Measurements from ENCODE around the gene FLT4. TPM values are rescaled to one million over a fixed set of nuclear protein-coding genes. Genes with fewer than 3 reads are reported as not detected.
"Not testable (repeated sequence)": the region's sequence is repeated elsewhere in the genome, so short reads cannot be mapped to it uniquely, and the experiment has no call there.

Gene FLT4
- total RNA-seq, 2 experiments from 2014 or later = 5.2 to 6.0 TPM

- Mint-ChIP-seq H3K27ac (no peak overlapping the region), H3K4me3 (no peak overlapping the region), H3K9me3 (no peaks in the 10 kb centered on the region), H3K36me3 (no peaks in the 10 kb centered on the region), H3K27me3 (peaks cover 7% of the 10 kb centered on the region), H3K4me1 (peaks cover 5% of the 10 kb centered on the region)
- no peak for DNase-seq
These were observed 25.7 kb upstream of the FLT4 start for GRCh38 chr5:180675036-180675635.

- H3K27me3 Mint-ChIP-seq, H3K9me3 Mint-ChIP-seq, H3K36me3 Mint-ChIP-seq, H3K4me1 Mint-ChIP-seq, DNase-seq, H3K27ac Mint-ChIP-seq: not testable (repeated sequence)
- H3K4me3 Mint-ChIP-seq = peak overlapping the region; percentile 40
These were observed 24.7 kb upstream of the FLT4 start for GRCh38 chr5:180674090-180674475.

GRCh38 chr5:180673371-180674089 lies 24.1 kb upstream of the FLT4 start:
- H3K4me1 Mint-ChIP-seq = peaks cover 7% of the 10 kb centered on the region
- peaks cover 7% of the 10 kb centered on the region for H3K27me3 Mint-ChIP-seq
- peak overlapping the region; percentile 23 for H3K4me3 Mint-ChIP-seq
- no peak overlapping the region for H3K27ac Mint-ChIP-seq
- DNase-seq = no peak
- no peaks in the 10 kb centered on the region for H3K36me3 Mint-ChIP-seq
- H3K9me3 Mint-ChIP-seq = no peaks in the 10 kb centered on the region

- H3K27me3 Mint-ChIP-seq, H3K4me1 Mint-ChIP-seq, H3K4me3 Mint-ChIP-seq, DNase-seq, H3K9me3 Mint-ChIP-seq, H3K36me3 Mint-ChIP-seq: not testable (repeated sequence)
- peak overlapping the region; percentile 18 for H3K27ac Mint-ChIP-seq
These were observed 22.6 kb upstream of the FLT4 start for GRCh38 chr5:180671958-180672524.

- Mint-ChIP-seq H3K36me3 (no peaks in the 10 kb centered on the region), H3K27ac (no peak overlapping the region), H3K4me3 (no peak overlapping the region), H3K27me3 (peaks cover 7% of the 10 kb centered on the region), H3K4me1 (peaks cover 7% of the 10 kb centered on the region), H3K9me3 (no peaks in the 10 kb centered on the region)
- peak; percentile 55 for DNase-seq
These were observed 21.4 kb upstream of the FLT4 start for GRCh38 chr5:180670586-180671359.

DNA sequence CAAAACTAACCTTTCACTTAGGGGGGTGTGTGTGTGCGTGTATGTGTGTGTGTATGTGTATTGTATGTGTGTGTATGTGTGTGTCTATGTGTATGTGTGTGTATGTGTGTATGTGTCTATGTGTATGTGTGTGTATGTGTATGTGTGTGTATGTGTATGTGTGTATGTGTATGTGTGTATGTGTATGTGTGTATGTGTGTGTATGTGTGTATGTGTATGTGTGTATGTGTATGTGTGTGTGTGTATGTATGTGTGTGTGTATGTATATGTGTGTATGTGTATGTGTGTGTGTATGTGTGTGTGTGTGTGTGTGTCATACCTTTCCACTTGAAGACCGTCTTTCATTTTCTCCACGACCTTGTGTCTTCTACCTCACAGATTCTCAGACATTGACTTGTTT lies 20.8 kb upstream of the FLT4 start:
- Mint-ChIP-seq H3K4me3 (no peak overlapping the region), H3K36me3 (no peaks in the 10 kb centered on the region), H3K9me3 (no peaks in the 10 kb centered on the region), H3K27me3 (peaks cover 7% of the 10 kb centered on the region), H3K4me1 (peaks cover 7% of the 10 kb centered on the region), H3K27ac (no peak overlapping the region)
- DNase-seq = no peak

GRCh38 chr5:180669661-180670060 lies 20.3 kb upstream of the FLT4 start:
- H3K27ac Mint-ChIP-seq = no peak overlapping the region
- peaks cover 7% of the 10 kb centered on the region for H3K4me1 Mint-ChIP-seq
- H3K4me3 Mint-ChIP-seq = no peak overlapping the region
- no peaks in the 10 kb centered on the region for H3K9me3 Mint-ChIP-seq
- H3K36me3 Mint-ChIP-seq = no peaks in the 10 kb centered on the region
- H3K27me3 Mint-ChIP-seq = peaks cover 7% of the 10 kb centered on the region
- DNase-seq = no peak

DNA sequence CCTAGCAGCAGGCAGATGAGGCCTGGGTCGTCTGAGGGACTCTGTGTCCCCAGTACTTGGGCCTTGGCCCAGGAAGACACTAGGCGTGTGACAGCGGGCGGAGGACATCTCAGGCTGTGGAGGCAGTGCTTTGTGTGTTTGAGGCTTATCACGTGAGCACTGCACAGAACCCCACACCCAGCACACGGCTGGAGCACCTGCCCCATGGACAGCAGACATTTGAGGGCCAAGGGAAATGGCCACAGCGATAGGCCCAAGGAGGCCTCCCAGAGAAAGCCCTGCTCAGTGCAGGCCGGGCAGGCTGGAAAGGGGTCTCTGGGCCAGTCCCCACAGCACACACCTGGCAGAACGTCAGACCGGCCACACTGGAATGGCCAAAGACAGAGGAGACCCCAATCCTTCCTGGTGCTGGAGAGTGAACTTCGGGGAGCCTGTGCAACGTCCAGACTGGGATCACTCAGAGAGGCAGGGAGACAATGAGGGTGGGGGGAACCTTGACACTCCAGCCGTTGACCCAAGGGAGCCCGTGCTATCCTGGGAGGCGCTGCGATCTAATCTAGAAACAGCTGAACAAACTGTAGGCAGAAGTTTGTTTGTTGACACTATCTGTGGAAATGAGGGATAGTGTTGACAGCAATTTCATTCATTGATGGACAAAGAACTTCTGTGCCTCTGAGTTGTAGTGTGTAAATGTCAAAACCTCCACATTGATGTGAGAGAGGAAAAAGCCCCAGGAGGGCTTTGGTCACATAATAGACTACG lies 19.6 kb upstream of the FLT4 start:
- peaks cover 7% of the 10 kb centered on the region for H3K4me1 Mint-ChIP-seq
- peaks cover 7% of the 10 kb centered on the region for H3K27me3 Mint-ChIP-seq
- no peak for DNase-seq
- H3K27ac Mint-ChIP-seq = no peak overlapping the region
- H3K36me3 Mint-ChIP-seq = no peaks in the 10 kb centered on the region
- H3K4me3 Mint-ChIP-seq = no peak overlapping the region
- H3K9me3 Mint-ChIP-seq = no peaks in the 10 kb centered on the region

GRCh38 chr5:180666812-180667211 lies 17.4 kb upstream of the FLT4 start:
- no peak overlapping the region for H3K27ac Mint-ChIP-seq
- H3K36me3 Mint-ChIP-seq = no peaks in the 10 kb centered on the region
- H3K4me1 Mint-ChIP-seq = peaks cover 7% of the 10 kb centered on the region
- no peak overlapping the region for H3K4me3 Mint-ChIP-seq
- no peaks in the 10 kb centered on the region for H3K9me3 Mint-ChIP-seq
- H3K27me3 Mint-ChIP-seq = peaks cover 16% of the 10 kb centered on the region
- no peak for DNase-seq

GRCh38 chr5:180665682-180666404 lies 16.4 kb upstream of the FLT4 start:
- DNase-seq = no peak
- Mint-ChIP-seq H3K4me1 (peaks cover 7% of the 10 kb centered on the region), H3K36me3 (no peaks in the 10 kb centered on the region), H3K27me3 (peaks cover 24% of the 10 kb centered on the region), H3K27ac (no peak overlapping the region), H3K9me3 (no peaks in the 10 kb centered on the region), H3K4me3 (no peak overlapping the region)

- Mint-ChIP-seq H3K27ac (no peak overlapping the region), H3K36me3 (no peaks in the 10 kb centered on the region), H3K4me3 (peak overlapping the region; percentile 20), H3K9me3 (no peaks in the 10 kb centered on the region), H3K27me3 (peaks cover 44% of the 10 kb centered on the region), H3K4me1 (peaks cover 4% of the 10 kb centered on the region)
- DNase-seq = no peak
These were observed 9.6 kb upstream of the FLT4 start for GRCh38 chr5:180658774-180659564.

- H3K4me3 Mint-ChIP-seq, H3K4me1 Mint-ChIP-seq, H3K36me3 Mint-ChIP-seq, DNase-seq, H3K9me3 Mint-ChIP-seq, H3K27ac Mint-ChIP-seq: not testable (repeated sequence)
- H3K27me3 Mint-ChIP-seq = peaks cover 18% of the 10 kb centered on the region
These were observed 5.8 kb upstream of the FLT4 start for GRCh38 chr5:180655243-180655642.

GRCh38 chr5:180652771-180653170 lies 3.4 kb upstream of the FLT4 start:
- Mint-ChIP-seq H3K36me3 (no peaks in the 10 kb centered on the region), H3K27ac (no peak overlapping the region), H3K27me3 (peaks cover 14% of the 10 kb centered on the region), H3K4me1 (peaks cover 12% of the 10 kb centered on the region), H3K9me3 (no peaks in the 10 kb centered on the region), H3K4me3 (no peak overlapping the region)
- no peak for DNase-seq

DNA sequence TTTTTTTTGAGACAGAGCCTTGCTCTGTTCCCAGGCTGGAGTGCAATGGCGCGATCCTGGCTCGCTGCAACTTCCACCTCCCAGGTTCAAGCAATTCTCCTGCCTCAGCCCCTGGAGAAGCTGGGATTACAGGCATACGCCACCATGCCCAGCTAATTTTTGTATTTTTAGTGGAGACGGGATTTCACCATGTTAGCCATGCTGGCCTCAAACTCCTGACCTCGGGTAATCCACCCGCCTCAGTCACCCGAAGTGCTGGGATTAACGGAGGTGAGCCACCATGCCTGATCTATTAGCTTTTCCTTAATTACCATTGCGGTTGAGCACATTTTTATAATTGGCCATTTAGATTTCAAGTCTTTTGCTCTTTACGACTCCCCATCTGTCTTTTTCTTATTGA lies 2.9 kb upstream of the FLT4 start:
- Mint-ChIP-seq H3K9me3 (no peaks in the 10 kb centered on the region), H3K4me1 (peaks cover 12% of the 10 kb centered on the region), H3K4me3 (no peak overlapping the region), H3K36me3 (no peaks in the 10 kb centered on the region), H3K27ac (no peak overlapping the region), H3K27me3 (peaks cover 14% of the 10 kb centered on the region)
- DNase-seq = no peak

Data from activated naive CD8-positive, alpha-beta T cell treated with anti-CD3 and anti-CD28 coated beads for 36 hours (primary cell).